Spleen (tissue), 7 donors: ENCODE data around the gene TOP2B.

Source experiments
- POLR2A ChIP-seq, 3 donors: fragments of 450-650 bp; IDR thresholded peaks; one replicate each; pipeline ENCODE4 v1.5.1; 2017; ENCODE audit warnings: antibody characterized with exemption in 3 of 3, mild to moderate bottlenecking in 1 of 3
- TF ChIP-seq, protein P1 (sequence below), 11 experiments: fragments of 200-600 bp in 7 of 11; fragments of 450-650 bp in 4 of 11; sonication (generic) in 4 of 11; IDR thresholded peaks in 8 of 11; conservative IDR thresholded peaks in 3 of 11; 1 replicate in 7 of 11; 2 replicates in 4 of 11; pipeline versions ENCODE4 v1.4.0 to v1.8.0; 2016 to 2021; ENCODE audit warnings: antibody characterized with exemption in 11 of 11, inconsistent platforms in 4 of 11, mild to moderate bottlenecking in 1 of 11
- donor health status: DM: no; HTN: no; CAD: no; lungs with moderate emphysema.
- donor health status: DM: no; HTN: no; CAD: no.
- donor health status: DM: no; HTN: no; CAD: no.

DNA sequence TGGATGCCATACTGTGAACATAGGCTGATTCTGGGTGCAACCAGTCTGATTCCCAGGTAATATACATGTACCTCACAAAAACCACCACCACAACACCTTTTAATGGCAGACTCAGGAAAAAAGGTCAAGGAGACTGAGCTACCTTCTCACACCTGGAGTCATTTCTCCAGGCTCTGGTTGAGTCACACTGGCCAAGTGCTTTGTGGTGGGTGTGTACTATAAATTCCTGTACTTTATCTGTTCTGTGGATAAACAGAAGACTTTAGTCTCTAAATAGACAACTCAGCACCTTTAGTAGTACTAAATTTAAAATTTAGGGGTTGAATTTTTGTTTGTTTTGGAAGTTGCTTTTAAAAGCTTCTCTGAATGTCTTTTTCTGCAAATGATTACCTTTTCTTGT, 46.7 kb downstream of the TOP2B start:
- TF ChIP-seq, protein P1, sequence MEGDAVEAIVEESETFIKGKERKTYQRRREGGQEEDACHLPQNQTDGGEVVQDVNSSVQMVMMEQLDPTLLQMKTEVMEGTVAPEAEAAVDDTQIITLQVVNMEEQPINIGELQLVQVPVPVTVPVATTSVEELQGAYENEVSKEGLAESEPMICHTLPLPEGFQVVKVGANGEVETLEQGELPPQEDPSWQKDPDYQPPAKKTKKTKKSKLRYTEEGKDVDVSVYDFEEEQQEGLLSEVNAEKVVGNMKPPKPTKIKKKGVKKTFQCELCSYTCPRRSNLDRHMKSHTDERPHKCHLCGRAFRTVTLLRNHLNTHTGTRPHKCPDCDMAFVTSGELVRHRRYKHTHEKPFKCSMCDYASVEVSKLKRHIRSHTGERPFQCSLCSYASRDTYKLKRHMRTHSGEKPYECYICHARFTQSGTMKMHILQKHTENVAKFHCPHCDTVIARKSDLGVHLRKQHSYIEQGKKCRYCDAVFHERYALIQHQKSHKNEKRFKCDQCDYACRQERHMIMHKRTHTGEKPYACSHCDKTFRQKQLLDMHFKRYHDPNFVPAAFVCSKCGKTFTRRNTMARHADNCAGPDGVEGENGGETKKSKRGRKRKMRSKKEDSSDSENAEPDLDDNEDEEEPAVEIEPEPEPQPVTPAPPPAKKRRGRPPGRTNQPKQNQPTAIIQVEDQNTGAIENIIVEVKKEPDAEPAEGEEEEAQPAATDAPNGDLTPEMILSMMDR (IDR thresholded peaks at IDR 0.05 in 8 of 11, conservative IDR thresholded peaks at IDR 0.05 in 3 of 11), result no peak
- TF ChIP-seq POLR2A (IDR thresholded peaks at IDR 0.05), result no peak
